ENCODE results near the gene SAP130. TPM values are rescaled to one million over a fixed set of nuclear protein-coding genes. Genes with fewer than 3 reads are reported as not detected.

Gene SAP130
- polyA plus RNA-seq, 1 donor (not counting 4 experiments of a cell fraction or from before 2014, with no cell fraction given), result 11.6 TPM

GRCh38 chr2:128058114-128058513 is 30.3 kb upstream of the SAP130 start:
- H4K20me1 ChIP-seq (ENCODE audit: control insufficient read depth, extremely low read depth, insufficient read depth, low read length), result no peaks in the 10 kb centered on the region
- DNase-seq (ENCODE audit: low read depth, low spot score) (no peak), FAIRE-seq (no peak)
- H3K9me3 ChIP-seq (ENCODE audit: control insufficient read depth, low read depth, low read length), result no peaks in the 10 kb centered on the region
- H3K27me3 ChIP-seq (ENCODE audit: control insufficient read depth, extremely low read depth, insufficient read depth, low read length), result no peaks in the 10 kb centered on the region
- H3K27ac ChIP-seq (ENCODE audit: control insufficient read depth, insufficient read depth, low read length), result no peak overlapping the region
- no peak overlapping the region for H3K4me2 ChIP-seq (ENCODE audit: control insufficient read depth, extremely low read depth, insufficient read depth, low read depth, low read length)
- no peak overlapping the region for H2AFZ ChIP-seq (ENCODE audit: control insufficient read depth, low read length)
- dilution Hi-C loops (cut with MboI; ENCODE audit: extremely low pct_ligation_motif_present, low sequenced_read_pairs), result no loop called here
- no peak overlapping the region for H3K4me3 ChIP-seq (ENCODE audit: control insufficient read depth in 2 of 3, extremely low read depth in 1 of 3, insufficient read depth in 2 of 3, low read depth in 1 of 3, low read length in 3 of 3)
- H3K9me1 ChIP-seq (ENCODE audit: control insufficient read depth, extremely low read depth, insufficient read depth, low read length), result no peaks in the 10 kb centered on the region
- H3K36me3 ChIP-seq (ENCODE audit: control insufficient read depth in 2 of 2, extremely low read depth in 1 of 2, insufficient read depth in 2 of 2, low read length in 2 of 2), result no peaks in the 10 kb centered on the region
- H3K9ac ChIP-seq (ENCODE audit: control insufficient read depth, extremely low read depth, insufficient read depth, low read length), result no peak overlapping the region
- H3K79me2 ChIP-seq (ENCODE audit: control insufficient read depth, insufficient read depth, low read length), result no peaks in the 10 kb centered on the region
- no peak for TF ChIP-seq EZH2 (IDR thresholded peaks at IDR 0.05; ENCODE audit: low read length)
- no peak for TF ChIP-seq CTCF (optimal IDR thresholded peaks at IDR 0.05 in 1 of 3, IDR thresholded peaks at IDR 0.05 in 1 of 3, conservative IDR thresholded peaks at IDR 0.05 in 1 of 3; ENCODE audit: extremely low read depth in 1 of 3, insufficient read depth in 2 of 3, low read length in 3 of 3)
- no peaks in the 10 kb centered on the region for H3K4me1 ChIP-seq (ENCODE audit: control insufficient read depth, extremely low read depth, insufficient read depth, low read length)

DNA sequence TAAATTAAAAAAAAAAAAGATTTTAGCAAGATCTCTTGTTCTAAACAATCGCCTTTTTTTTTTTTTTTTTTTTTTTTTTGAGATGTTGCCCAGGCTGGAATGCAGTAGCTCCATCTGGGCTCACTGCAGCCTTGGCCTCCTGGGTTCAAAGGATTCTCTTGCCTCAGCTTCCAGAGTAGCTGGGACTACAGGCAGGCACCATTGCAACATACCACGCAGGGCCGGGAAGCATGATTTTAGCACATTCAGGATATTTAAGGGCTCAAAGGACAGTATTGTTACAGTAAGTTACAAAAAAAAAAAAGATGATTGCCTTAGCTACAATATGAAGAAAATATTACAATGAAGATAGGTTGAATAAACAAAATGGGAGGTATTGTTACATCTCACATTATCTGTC is 29.5 kb upstream of the SAP130 start:
- Histone ChIP-seq H3K27ac (ENCODE audit: control insufficient read depth, insufficient read depth, low read length) (no peak overlapping the region), H4K20me1 (ENCODE audit: control insufficient read depth, extremely low read depth, insufficient read depth, low read length) (no peaks in the 10 kb centered on the region), H2AFZ (ENCODE audit: control insufficient read depth, low read length) (no peak overlapping the region), H3K79me2 (ENCODE audit: control insufficient read depth, insufficient read depth, low read length) (no peaks in the 10 kb centered on the region), H3K27me3 (ENCODE audit: control insufficient read depth, extremely low read depth, insufficient read depth, low read length) (no peaks in the 10 kb centered on the region), H3K4me3 (ENCODE audit: control insufficient read depth in 2 of 3, extremely low read depth in 1 of 3, insufficient read depth in 2 of 3, low read depth in 1 of 3, low read length in 3 of 3) (no peak overlapping the region), H3K9me3 (ENCODE audit: control insufficient read depth, low read depth, low read length) (no peaks in the 10 kb centered on the region), H3K4me1 (ENCODE audit: control insufficient read depth, extremely low read depth, insufficient read depth, low read length) (no peaks in the 10 kb centered on the region), H3K36me3 (ENCODE audit: control insufficient read depth in 2 of 2, extremely low read depth in 1 of 2, insufficient read depth in 2 of 2, low read length in 2 of 2) (no peaks in the 10 kb centered on the region), H3K9me1 (ENCODE audit: control insufficient read depth, extremely low read depth, insufficient read depth, low read length) (no peaks in the 10 kb centered on the region), H3K4me2 (ENCODE audit: control insufficient read depth, extremely low read depth, insufficient read depth, low read depth, low read length) (no peak overlapping the region), H3K9ac (ENCODE audit: control insufficient read depth, extremely low read depth, insufficient read depth, low read length) (no peak overlapping the region)
- dilution Hi-C loops (cut with MboI; ENCODE audit: extremely low pct_ligation_motif_present, low sequenced_read_pairs), result no loop called here
- FAIRE-seq, result no peak
- TF ChIP-seq EZH2 (IDR thresholded peaks at IDR 0.05; ENCODE audit: low read length), result no peak
- DNase-seq (ENCODE audit: low read depth, low spot score), result no peak

All from keratinocyte (primary cell).